ENCODE measurements around the gene ARHGAP28.

DNA sequence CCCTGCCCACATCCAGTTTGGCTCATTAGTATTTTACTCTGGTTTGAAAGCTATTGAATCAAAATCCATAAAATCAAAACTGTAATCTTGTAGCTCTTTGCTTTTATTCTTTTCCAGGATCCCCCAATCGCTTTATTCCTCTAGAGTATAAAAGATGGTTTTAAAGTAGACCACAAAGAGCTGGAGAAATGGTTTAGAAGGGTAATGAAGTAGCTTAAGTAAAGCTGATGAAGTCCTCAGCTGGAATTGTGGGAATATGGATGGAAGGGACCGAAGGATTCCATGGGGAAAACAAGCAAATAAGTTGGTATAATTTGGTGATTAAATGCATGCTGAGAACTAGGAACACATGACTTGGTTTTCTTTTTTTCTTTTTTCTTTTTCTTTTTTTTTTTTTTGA is 12.3 kb downstream of the ARHGAP28 start:
- TF ChIP-seq POLR2A (IDR thresholded peaks at IDR 0.05), result no peak
- TF ChIP-seq, protein P1, sequence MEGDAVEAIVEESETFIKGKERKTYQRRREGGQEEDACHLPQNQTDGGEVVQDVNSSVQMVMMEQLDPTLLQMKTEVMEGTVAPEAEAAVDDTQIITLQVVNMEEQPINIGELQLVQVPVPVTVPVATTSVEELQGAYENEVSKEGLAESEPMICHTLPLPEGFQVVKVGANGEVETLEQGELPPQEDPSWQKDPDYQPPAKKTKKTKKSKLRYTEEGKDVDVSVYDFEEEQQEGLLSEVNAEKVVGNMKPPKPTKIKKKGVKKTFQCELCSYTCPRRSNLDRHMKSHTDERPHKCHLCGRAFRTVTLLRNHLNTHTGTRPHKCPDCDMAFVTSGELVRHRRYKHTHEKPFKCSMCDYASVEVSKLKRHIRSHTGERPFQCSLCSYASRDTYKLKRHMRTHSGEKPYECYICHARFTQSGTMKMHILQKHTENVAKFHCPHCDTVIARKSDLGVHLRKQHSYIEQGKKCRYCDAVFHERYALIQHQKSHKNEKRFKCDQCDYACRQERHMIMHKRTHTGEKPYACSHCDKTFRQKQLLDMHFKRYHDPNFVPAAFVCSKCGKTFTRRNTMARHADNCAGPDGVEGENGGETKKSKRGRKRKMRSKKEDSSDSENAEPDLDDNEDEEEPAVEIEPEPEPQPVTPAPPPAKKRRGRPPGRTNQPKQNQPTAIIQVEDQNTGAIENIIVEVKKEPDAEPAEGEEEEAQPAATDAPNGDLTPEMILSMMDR (IDR thresholded peaks at IDR 0.05), result no peak
